Suppressor macrophage (primary cell): ENCODE measurements around the gene RABGAP1L.
"Not testable (repeated sequence)": the region's sequence is repeated elsewhere in the genome, so short reads cannot be mapped to it uniquely, and the experiment has no call there.

Experiments
- DNase-seq, 4 experiments: peaks; one replicate each; pipeline ENCODE4 v3.0.0-alpha.2; 2020 to 2022

RABGAP1L gene

GRCh38 chr1:174894117-174894762, 734.9 kb downstream of the RABGAP1L start:
- no peak for DNase-seq

DNA sequence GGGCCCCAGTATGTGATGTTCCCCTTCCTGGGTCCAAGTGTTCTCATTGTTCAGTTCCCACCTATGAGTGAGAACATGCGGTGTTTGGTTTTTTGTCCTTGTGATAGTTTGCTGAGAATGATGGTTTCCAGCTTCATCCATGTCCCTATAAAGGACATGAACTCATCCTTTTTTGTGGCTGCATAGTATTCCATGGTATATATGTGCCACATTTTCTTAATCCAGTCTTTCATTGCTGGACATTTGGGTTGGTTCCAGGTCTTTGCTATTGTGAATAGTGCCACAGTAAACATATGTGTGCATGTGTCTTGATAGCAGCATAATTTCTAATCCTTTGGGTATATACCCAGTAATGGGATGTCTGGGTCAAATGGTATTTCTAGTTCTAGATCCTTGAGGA, 736.3 kb downstream of the RABGAP1L start:
- not testable (repeated sequence) for DNase-seq

DNA sequence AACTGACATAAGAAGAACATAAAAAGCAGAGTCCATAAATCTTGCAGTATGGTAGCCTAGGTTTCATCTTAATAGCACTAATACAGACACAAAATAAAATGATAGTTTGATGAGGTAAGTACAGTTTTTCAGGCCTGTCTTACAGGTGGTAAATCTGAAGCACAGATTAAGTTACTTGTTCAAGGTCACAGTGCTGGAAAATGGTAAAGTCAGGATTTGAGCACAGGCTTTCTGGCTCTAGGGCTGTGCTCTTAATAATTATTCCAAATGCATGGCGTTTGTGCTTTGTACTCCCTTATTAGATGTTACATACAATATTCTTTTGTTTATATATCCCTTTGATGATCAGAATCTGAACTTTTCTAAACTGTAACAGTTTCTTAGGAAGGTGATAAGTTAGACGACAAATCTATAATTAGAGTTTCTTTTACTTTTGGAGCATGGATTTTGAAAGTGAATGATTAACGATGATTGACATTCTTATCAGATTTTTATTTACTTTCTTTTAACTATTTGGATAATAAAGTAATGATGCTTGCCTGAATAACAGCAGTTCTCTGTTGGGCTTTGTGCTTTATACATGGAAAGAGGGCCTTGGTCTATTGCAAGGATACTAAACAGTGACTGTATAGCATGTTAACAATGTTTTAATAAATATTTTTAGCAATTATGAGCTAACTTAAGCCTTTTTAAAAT, 738.9 kb downstream of the RABGAP1L start:
- no peak for DNase-seq

- DNase-seq: no peak
These were observed 741.0 kb downstream of the RABGAP1L start for GRCh38 chr1:174900317-174900716.

GRCh38 chr1:174902531-174903099, 743.3 kb downstream of the RABGAP1L start:
- DNase-seq: no peak

DNA sequence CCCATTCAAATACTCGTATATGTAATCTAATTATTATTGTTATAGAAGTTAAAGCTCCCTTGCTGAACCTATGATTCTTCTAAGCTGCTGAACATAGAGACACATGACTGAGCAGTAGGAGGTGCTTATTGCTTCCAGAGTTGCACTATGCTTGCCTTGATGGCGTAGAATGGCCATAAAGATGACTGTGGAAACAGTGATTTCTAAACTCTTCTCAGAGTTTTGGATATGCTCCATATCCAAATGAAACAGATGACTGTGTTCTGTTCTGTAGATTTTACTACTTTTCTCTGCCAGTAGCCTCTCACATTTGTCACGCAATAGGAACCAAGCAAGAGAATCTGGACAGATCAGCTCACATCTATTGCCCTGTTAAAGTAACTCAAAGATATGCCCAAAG, 752.3 kb downstream of the RABGAP1L start:
- no peak for DNase-seq

DNA sequence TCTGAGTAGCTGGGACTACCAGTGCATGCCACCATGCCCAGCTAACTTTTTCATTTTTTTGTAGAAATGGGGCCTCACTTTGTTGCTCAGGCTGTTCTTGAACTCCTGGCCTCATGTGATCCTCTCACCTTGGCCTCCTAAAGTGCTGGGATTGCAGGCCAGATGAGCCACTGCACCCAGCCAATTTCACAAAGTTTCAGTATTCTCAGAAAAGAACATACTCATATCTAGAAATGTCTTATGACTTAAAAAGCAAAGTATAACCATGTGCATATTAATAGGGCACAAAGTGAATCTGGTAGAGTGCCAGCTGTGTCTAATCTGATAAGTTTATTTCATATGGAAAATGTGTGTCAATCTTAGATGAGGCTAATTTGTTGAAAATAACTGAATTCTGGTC, 752.9 kb downstream of the RABGAP1L start:
- no peak for DNase-seq

DNA sequence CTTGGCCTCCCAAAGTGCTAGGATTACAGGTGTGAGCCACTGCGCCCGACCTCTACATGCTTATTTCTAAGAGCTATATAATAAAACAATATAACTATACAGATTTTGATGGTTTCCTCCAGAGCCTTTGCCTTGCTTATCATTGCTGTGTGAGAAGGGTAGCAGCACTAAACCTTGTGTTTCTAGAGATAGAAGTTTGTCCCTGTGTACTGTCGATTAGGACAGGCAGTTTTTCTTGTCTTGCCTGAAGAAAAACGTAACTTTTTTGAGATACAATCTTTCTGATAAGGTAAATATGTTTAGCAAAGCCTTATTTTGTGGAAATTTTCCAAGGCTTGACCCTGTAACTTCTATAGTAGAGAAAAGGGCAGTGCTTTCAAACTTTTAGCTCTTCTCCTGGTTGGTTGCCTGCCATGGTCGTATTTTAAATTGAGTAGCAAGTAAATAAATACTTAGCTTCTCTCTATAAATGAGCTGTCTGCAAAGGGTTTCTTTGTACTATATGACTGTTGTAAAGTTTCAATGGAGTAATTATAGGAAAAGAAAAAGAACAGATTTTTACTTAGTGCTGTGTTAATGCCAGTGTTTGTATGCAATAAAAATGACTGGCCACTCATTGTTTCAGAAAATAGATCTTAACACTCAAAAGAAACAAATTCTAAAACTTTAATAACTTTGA, 754.0 kb downstream of the RABGAP1L start:
- no peak for DNase-seq

GRCh38 chr1:174914991-174915390, 755.7 kb downstream of the RABGAP1L start:
- peak in 2 of 4 experiments; percentile 43 to 64 for DNase-seq

GRCh38 chr1:174916846-174917245, 757.5 kb downstream of the RABGAP1L start:
- peak in 2 of 4 experiments; percentile 28 to 30 for DNase-seq

DNA sequence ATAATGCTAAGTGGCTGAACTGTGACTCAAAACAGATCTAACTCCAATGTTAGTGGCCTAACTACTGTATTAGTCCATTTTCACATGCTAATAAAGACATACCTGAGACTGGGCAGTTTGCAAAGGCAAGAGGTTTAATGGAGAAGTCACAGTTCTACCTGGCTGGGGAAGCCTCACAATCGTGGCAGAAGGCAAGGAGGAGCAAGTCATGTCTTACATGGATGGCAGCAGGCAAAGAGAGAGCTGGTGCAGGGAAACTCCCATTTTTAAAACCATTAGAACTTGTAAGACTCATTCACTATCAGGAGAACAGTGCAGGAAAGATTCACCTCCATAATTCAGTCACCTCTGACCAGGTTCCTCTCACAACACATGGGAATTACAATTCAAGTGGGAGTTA, 760.8 kb downstream of the RABGAP1L start:
- DNase-seq: no peak

GRCh38 chr1:174922121-174922520, 762.8 kb downstream of the RABGAP1L start:
- DNase-seq: no peak

GRCh38 chr1:174923820-174924219, 764.5 kb downstream of the RABGAP1L start:
- no peak for DNase-seq

DNA sequence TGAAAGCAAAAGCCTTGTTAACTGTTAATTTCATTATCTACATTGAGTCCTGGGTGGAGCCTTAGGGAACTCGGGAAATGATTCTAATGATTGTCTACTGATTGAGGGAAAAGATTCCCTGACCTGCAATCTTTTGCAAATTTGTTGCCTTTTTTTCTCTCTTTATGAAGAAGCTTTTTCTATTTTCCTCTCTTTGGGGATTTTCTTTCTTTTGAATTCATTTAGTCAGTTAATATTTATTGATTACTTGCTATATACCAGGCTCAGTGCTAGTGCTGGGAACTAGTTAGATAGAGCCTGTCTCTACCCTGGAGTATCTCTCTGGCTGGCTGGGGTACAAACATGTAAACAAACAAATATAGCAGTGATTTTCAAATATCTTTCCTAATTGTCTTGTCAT, 769.2 kb downstream of the RABGAP1L start:
- DNase-seq: no peak

- DNase-seq: no peak
These were observed 771.9 kb downstream of the RABGAP1L start for GRCh38 chr1:174931214-174931613.

DNA sequence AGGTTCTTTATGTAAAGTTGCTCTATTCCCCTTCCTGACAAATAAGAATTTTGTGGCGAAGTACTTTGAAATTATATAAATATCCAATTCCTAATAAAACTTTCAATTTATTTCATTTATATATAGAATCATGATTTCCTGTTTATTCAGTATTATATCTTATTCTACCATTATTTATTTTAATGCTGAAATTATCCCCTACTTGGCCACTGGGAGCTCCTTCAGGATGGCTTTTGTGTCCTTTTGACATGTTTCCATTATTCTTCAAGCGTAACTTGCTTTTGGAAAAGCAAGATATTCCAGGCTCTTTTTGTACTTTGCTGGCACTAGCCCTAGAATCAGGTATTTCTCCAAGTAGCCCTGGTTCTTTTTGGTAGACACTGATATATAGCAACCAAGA, 773.3 kb downstream of the RABGAP1L start:
- DNase-seq: no peak

GRCh38 chr1:174935961-174936727, 776.8 kb downstream of the RABGAP1L start:
- DNase-seq: no peak

DNA sequence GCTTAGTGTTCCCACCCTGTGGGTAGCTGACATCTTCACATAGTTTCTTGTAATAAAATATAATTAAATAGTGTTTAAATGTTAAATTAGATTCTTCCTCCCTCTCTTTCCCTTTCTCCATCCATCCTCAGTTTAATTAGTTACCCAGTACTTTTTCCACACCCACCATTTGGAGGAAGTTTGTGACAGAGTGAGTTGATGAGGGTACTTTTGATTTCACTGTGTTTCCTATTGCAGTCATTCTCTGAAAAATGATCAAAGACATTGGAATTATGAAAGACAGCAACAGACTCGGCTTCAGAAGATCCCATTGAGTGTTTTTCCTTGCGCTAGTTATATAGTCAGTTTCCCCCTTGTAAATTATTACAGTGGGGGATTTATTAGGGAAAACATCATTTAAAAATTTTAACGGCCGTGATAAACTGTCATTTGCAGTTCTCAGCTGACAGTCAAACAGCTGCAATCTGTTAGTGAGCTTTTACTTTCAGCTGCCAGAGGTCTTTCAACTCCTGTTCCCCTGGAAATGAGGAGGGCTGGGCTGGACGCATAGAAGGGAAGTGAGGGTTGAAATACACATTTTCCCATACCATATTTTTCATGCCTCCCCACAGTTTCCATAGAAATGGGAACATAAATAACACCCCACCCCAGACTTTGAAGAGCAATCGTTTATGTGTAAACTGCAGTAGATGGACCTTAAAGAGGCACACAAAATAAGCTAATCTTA, 779.1 kb downstream of the RABGAP1L start:
- peak; percentile 48 to 76 (median 68) for DNase-seq

DNA sequence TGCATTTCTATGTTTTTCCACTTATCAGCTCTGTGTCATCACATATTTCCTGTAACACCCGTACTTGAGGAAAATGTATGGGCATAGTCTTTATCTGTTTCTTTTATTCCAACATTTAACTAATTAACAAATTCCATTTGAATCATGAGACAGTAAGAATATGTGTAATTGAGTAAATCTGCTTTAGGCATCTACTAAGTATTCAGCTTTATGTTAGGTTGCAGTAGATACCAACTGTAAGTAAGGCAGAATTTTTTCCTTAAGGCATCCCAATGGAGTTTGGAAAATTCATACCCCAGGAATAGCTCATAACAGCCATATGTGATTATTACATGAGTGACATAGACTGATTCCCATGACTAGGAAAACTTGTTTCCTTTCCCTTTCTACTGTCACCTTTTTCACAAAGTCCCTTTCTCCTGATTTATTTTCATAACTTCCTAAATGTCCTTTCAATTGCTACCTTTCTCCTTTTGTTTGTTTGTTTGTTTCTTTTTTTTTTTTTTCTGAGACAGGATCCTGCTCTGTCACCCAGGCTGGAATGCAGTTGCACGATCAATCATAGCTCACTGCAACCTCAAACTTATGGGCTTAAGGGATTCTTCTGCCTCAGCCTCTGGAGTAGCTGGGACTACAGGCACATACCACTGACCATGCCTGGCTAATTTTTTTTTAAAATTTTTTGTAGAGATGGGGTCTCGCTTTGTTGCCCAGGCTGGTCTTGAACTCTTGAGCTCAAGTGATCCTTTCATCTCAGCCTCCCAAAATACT, 780.6 kb downstream of the RABGAP1L start:
- no peak for DNase-seq

GRCh38 chr1:174940646-174941175, 781.4 kb downstream of the RABGAP1L start:
- no peak for DNase-seq
